ENCODE data around the gene CMTM1. TPM values are rescaled to one million over a fixed set of nuclear protein-coding genes. Genes with fewer than 3 reads are reported as not detected.
"Not testable (repeated sequence)": the region's sequence is repeated elsewhere in the genome, so short reads cannot be mapped to it uniquely, and the experiment has no call there.

CMTM1 gene
- total and polyA plus RNA-seq, 4 donors: 0.41 to 7.5 (median 2.9) TPM

- Histone ChIP-seq H3K9me3 (ENCODE audit: control insufficient read depth in 4 of 4, insufficient read depth in 3 of 4, low read length in 3 of 4) (no peaks in the 10 kb centered on the region), H3K27ac (ENCODE audit: low read depth in 1 of 2, low read length in 1 of 2) (no peak overlapping the region), H3K4me1 (ENCODE audit: control insufficient read depth in 5 of 5, insufficient read depth in 5 of 5, low read length in 5 of 5) (peaks cover 0 to 13% (median 5%) of the 10 kb centered on the region in 5 donors), H3K36me3 (ENCODE audit: control insufficient read depth in 4 of 4, insufficient read depth in 4 of 4, low read length in 4 of 4) (peaks cover 6 to 43% (median 28%) of the 10 kb centered on the region in 4 donors), H3K27me3 (ENCODE audit: control insufficient read depth in 3 of 3, insufficient read depth in 3 of 3, low read length in 2 of 3) (no peaks in the 10 kb centered on the region), H3K4me3 (no peak overlapping the region), H3K9ac (ENCODE audit: insufficient read depth in 1 of 2, low read length in 2 of 2) (no peak overlapping the region)
- TF ChIP-seq, protein P1, sequence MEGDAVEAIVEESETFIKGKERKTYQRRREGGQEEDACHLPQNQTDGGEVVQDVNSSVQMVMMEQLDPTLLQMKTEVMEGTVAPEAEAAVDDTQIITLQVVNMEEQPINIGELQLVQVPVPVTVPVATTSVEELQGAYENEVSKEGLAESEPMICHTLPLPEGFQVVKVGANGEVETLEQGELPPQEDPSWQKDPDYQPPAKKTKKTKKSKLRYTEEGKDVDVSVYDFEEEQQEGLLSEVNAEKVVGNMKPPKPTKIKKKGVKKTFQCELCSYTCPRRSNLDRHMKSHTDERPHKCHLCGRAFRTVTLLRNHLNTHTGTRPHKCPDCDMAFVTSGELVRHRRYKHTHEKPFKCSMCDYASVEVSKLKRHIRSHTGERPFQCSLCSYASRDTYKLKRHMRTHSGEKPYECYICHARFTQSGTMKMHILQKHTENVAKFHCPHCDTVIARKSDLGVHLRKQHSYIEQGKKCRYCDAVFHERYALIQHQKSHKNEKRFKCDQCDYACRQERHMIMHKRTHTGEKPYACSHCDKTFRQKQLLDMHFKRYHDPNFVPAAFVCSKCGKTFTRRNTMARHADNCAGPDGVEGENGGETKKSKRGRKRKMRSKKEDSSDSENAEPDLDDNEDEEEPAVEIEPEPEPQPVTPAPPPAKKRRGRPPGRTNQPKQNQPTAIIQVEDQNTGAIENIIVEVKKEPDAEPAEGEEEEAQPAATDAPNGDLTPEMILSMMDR (IDR thresholded peaks at IDR 0.05; ENCODE audit: control extremely low read depth, extremely low read depth): no peak
- no peak for ATAC-seq (ENCODE audit: insufficient read depth, low FRiP score)
- 91 to 93% methylated on average over 14 of the region's 14 CpGs for WGBS, 2 donors
- no peak for DNase-seq
These were observed 44.0 kb downstream of the CMTM1 start for GRCh38 chr16:66610111-66610820.

DNA sequence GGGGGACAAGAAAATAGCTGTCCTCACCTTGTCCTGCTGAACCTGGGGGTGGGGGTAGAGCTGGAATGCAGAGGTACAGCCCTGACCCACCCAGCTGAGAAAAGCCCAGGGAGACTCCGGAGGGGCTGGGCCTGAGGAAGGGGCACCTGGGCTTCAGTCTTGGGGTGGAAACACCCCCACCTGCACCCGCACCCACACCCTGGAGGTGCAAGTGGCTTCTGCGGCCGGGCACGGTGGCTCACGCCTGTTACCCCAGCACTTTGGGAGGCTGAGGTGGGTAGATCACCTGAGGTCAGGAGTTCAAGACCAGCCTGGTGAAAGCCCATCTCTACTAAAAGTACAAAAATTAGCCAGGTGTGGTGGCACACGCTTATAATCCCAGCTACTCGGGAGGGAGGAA is 45.7 kb downstream of the CMTM1 start:
- not testable (repeated sequence) for H3K27me3 ChIP-seq (ENCODE audit: control insufficient read depth in 3 of 3, insufficient read depth in 3 of 3, low read length in 2 of 3); H3K4me1 ChIP-seq (ENCODE audit: control insufficient read depth in 5 of 5, insufficient read depth in 5 of 5, low read length in 5 of 5); H3K9ac ChIP-seq (ENCODE audit: insufficient read depth in 1 of 2, low read length in 2 of 2); DNase-seq; ATAC-seq (ENCODE audit: insufficient read depth, low FRiP score); H3K27ac ChIP-seq (ENCODE audit: low read depth in 1 of 2, low read length in 1 of 2); H3K4me3 ChIP-seq; H3K9me3 ChIP-seq (ENCODE audit: control insufficient read depth in 4 of 4, insufficient read depth in 3 of 4, low read length in 3 of 4)
- peaks cover 6 to 43% (median 28%) of the 10 kb centered on the region in 4 donors for H3K36me3 ChIP-seq (ENCODE audit: control insufficient read depth in 4 of 4, insufficient read depth in 4 of 4, low read length in 4 of 4)
- WGBS, 2 donors: 85 to 95% methylated on average over 8 of the region's 8 CpGs

DNA sequence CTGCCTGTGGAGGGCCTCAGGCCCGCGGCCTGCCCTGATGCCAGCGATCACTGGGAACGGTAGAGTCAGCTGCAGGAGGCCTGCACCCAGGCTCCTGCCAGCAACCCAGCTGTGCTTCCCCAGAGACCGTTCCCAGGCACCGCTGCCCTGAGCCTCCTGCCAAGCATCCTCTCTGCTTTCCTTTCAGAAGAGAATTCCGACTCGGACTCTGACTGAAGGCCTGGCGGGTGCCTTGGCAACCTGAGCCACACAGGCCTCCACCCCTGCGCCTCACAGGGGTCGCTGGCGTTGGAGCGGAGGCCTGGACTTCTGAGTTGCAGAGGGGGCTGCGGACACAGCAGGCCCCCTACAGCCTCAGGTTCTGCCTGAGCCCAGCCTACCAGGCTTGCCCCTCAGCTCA is 46.2 kb downstream of the CMTM1 start:
- H3K4me3 ChIP-seq: no peak overlapping the region

DNA sequence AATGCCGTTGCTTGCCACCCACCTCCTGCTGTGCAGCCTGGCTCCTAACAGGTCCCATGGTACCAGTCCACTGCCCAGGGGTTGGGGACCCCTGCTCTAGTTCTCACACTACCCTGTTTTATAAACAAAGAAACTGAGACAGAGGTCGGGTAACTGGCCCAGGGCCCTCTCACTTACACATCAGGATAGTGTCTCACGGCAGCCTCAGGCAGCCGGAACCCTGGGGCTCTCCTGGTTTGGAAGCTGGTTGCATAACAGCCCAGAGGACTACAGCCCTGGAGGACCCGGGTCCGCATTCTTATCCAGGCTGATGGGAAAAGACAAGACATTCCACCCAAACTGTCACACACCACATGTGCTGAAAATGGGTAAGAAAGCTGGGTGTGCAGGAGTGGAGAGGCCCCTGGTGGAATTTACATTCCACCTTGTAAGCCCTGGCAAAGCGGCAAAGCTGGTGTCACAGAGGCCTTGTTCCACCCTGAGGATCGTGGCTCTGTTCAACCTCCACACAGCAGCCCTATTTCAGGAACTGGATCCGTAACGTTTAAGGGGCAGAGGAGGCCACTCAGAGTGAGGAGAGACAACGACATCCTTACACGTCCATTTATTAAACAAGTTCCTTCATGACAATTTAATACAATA is 48.0 kb downstream of the CMTM1 start:
- peaks cover 0 to 2% (median 0%) of the 10 kb centered on the region in 5 donors for H3K4me1 ChIP-seq (ENCODE audit: control insufficient read depth in 5 of 5, insufficient read depth in 5 of 5, low read length in 5 of 5)
- no peak overlapping the region for H3K4me3 ChIP-seq
- no peak overlapping the region for H3K27ac ChIP-seq (ENCODE audit: low read depth in 1 of 2, low read length in 1 of 2)
- TF ChIP-seq, protein P1 (IDR thresholded peaks at IDR 0.05; ENCODE audit: control extremely low read depth, extremely low read depth): no peak
- no peak for ATAC-seq (ENCODE audit: insufficient read depth, low FRiP score)
- peaks cover 6 to 39% (median 23%) of the 10 kb centered on the region in 4 donors for H3K36me3 ChIP-seq (ENCODE audit: control insufficient read depth in 4 of 4, insufficient read depth in 4 of 4, low read length in 4 of 4)
- no peaks in the 10 kb centered on the region for H3K9me3 ChIP-seq (ENCODE audit: control insufficient read depth in 4 of 4, insufficient read depth in 3 of 4, low read length in 3 of 4)
- 87 to 93% methylated on average over 12 of the region's 12 CpGs for WGBS, 2 donors
- no peaks in the 10 kb centered on the region for H3K27me3 ChIP-seq (ENCODE audit: control insufficient read depth in 3 of 3, insufficient read depth in 3 of 3, low read length in 2 of 3)
- DNase-seq: no peak
- H3K9ac ChIP-seq (ENCODE audit: insufficient read depth in 1 of 2, low read length in 2 of 2): no peak overlapping the region

More for the DNA sequence above, 46.2 kb downstream of the CMTM1 start:
- 87 to 88% methylated on average over 14 of the region's 14 CpGs for WGBS, 2 donors
- H3K9me3 ChIP-seq (ENCODE audit: control insufficient read depth in 4 of 4, insufficient read depth in 3 of 4, low read length in 3 of 4): no peaks in the 10 kb centered on the region
- peaks cover 0 to 5% (median 3%) of the 10 kb centered on the region in 5 donors for H3K4me1 ChIP-seq (ENCODE audit: control insufficient read depth in 5 of 5, insufficient read depth in 5 of 5, low read length in 5 of 5)
- no peaks in the 10 kb centered on the region for H3K27me3 ChIP-seq (ENCODE audit: control insufficient read depth in 3 of 3, insufficient read depth in 3 of 3, low read length in 2 of 3)
- ATAC-seq (ENCODE audit: insufficient read depth, low FRiP score) (no peak), DNase-seq (no peak)
- no peak overlapping the region for H3K27ac ChIP-seq (ENCODE audit: low read depth in 1 of 2, low read length in 1 of 2)
- peaks cover 6 to 43% (median 28%) of the 10 kb centered on the region in 4 donors for H3K36me3 ChIP-seq (ENCODE audit: control insufficient read depth in 4 of 4, insufficient read depth in 4 of 4, low read length in 4 of 4)
- H3K9ac ChIP-seq (ENCODE audit: insufficient read depth in 1 of 2, low read length in 2 of 2): no peak overlapping the region
- TF ChIP-seq, protein P1 (IDR thresholded peaks at IDR 0.05; ENCODE audit: control extremely low read depth, extremely low read depth): no peak

All from lung (tissue), 12 donors.